GM21515 (cell line): Measurements from ENCODE around the gene RAB17.
A peak's percentile ranks its signal among the peaks of the same experiment; 100 is the strongest.

Experiments
- ATAC-seq: cut with Tn5 transposase; IDR thresholded peaks from one replicate; pipeline ENCODE4 v1.9.1; 2021; ENCODE audit not compliant: unreplicated experiment

RAB17 gene

DNA sequence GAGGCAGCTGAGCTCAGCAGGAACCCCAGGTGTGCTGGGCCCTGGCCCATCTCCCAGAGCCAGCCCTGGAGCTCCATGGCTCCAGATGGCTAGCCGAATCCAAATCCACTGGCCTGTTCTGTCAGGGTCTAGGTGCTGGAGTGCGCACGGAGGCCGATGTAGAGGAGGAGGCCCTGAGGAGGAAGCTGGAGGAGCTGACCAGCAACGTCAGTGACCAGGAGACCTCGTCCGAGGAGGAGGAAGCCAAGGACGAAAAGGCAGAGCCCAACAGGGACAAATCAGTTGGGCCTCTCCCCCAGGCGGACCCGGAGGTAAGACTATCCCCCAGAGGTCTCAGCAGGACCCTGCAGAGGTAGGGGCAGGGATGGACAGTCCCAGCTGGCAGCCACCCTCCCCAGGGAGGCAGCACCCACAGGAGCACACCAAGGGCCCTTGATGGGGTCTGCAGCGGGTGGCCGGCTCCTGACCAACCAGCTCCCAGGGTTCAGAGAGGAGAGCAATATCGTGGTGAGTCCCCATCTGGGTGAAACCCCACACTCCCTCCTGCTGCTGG lies 50.2 kb downstream of the RAB17 start:
- ATAC-seq: no peak

DNA sequence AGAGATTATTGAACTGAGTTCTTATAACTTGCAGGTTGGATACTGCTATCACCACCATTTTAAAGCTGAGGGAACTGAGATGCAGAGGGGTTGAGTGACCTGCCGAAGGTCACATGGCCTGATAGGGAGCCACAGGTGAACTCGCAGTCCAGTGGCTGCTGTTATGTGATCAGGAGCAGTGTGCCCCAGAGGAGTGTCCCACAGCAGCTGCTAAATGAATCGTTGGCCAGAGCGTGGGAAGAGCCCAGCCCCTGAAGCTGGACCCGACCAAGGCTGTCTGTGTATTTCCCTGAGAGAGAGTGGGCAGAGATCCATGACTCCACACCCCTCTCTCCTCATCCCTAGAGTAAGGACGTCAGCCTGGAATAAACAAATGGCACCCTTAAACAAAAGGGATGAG lies 50.9 kb downstream of the RAB17 start:
- no peak for ATAC-seq

DNA sequence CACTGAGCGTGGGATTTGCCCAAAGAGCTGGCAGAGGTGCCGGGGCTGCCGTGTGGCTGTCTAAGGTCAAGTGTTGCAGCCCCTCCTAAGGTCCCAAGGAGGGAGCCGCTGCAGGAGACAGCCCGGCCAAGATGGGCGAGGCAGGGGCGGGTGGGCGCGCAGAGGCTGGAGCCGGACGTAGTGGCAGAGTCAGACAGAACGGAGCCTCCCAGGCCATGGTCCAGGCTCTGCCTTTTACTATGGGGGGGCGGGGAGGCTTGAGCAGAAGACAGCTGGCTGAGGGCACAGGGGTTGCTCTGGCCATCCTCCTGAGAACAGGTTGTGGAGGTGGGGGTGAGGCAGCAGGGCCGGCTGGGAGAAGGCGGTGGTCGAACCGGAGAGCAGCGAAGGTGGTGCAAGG lies 51.6 kb downstream of the RAB17 start:
- no peak for ATAC-seq

DNA sequence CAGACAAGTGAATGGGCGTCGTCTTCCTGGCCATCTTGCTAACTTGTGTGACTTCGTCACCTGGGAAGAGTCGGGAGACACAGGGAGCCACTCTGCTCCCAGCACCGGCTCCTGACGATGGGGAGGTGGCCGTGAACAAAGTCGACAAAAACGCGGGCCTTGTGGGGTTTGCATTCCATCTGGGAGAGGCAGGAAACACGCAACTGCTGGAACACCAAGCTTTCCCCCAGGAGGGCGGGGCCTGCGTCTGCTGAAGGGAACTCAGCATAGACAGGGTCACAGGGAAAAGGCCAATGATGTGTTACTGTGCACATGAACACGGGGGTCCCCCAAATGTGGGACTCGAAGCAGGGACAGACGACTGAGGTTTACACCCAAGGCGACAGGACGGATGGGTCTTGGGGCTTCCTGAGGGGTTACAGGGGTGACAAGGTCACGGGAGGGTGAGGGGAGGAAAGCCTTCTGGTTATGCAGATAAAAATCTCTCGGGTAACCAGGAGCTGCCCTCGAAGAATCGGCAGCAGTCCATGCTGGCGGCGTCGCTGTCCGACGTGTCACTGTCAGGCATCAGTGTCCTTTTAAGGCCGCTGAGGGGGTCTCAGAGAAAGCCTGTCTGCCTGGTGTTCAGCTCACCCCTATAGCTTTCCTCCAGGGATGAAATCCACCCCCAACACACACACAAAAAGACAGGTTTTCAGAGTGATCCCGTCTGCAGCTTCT lies 52.4 kb downstream of the RAB17 start:
- no peak for ATAC-seq

DNA sequence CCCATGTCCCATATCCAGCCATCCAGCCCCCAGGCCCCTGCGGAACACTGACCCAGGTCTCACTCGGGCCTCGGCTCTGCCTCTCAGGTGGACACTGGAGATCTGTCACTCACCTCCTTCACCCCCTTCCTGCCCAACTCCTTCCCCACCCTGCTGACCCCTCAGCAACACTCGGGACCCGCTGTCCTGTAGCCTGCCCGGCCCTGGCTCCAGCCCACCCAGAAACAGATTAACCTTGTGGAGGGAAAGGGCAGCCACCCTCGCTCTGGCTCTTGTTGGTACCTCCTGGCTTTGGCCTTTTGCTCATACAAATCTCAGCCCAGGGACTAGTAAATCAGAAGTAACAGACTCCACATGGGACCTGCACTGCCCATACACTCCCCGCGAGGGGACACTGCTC lies 53.9 kb downstream of the RAB17 start:
- no peak for ATAC-seq

DNA sequence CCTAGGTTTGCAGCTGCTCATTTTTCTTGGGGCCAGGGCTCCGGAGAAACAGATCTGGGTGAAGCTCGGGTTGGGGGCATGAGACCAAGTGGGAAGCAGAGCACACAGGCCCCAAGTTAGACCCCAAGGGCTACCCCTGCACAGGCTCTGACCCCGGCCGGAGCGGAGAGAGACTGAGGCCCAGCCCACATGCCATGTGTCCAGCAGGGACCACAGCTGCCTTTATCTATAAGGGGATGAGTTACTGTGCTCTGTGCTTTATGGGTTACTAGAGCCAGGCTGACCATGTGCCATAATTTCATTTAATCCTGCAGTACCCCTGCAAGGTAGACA lies 54.5 kb downstream of the RAB17 start:
- ATAC-seq: no peak

DNA sequence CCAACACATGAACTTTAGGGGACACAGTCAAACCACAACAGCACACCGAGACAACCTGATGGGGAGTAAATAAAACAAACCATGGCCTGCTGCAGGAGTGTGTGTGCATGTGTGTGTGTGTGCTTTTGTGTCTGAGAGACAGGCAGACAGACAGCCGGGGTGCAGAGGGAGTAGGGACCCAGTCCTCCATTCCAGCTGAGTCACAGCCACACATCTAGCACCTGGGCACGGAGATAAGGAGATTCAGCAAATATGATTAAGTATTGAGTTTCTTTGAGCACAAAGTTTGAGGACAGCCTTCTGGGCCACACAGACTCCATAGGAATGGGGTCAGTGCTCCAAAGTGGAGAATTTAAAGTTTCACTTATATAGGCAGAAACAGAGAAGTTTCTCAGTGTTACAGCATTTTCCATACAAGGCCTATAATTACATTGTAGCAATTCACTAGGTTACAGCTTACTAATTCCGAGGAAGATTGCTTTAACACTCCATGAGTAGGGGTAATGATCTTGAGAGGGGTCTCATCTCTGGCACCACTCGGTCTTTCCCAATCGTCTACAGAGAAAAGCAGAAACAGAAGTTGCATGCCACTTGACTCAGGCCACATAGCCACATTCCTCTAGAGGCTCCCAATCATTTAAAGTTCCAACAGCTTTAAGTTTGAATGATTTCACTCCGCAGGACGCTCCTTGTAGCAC lies 55.0 kb downstream of the RAB17 start:
- no peak for ATAC-seq

DNA sequence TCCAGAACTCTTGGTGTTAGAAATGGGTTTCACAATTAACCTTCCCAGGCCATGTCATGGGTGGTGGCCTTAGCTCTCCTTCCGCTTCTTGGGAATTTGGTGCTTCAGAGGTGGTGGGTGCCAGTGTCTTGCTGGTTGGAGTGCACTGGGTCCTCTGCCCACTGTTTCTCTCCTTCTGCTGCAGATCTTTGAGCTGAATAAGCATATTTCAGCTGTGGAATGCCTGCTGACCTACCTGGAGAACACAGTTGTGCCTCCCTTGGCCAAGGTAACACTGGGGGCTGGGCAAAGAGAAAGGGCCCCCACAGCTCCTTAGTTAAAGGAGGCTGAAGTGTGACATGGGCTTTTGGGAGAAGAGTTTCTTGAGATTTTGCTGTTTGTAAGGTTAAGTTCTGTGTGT lies 56.2 kb downstream of the RAB17 start:
- no peak for ATAC-seq

DNA sequence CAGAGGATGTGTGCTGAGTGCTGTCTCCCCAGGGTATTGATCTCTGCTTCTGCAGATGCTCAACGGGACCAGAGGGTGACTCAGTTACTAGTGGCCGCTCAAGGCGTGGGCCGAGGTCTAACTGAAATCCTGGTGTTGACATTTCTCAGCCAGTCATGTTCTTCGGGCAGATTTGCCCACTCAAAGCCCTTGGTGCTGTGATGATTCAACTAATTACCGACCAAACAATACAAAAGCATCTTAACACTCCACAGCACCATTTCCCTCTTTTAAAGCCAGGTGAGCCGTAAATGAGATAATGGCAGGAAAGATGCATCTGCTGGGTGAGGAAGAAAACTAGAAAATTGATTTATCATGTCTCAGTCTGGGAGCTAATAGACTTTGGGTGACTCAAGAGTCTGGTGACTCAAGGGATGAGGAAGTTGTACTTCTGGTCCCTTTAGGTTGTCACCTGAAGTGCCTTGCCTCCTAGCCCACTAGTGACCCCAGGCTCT lies 56.8 kb downstream of the RAB17 start:
- no peak for ATAC-seq

DNA sequence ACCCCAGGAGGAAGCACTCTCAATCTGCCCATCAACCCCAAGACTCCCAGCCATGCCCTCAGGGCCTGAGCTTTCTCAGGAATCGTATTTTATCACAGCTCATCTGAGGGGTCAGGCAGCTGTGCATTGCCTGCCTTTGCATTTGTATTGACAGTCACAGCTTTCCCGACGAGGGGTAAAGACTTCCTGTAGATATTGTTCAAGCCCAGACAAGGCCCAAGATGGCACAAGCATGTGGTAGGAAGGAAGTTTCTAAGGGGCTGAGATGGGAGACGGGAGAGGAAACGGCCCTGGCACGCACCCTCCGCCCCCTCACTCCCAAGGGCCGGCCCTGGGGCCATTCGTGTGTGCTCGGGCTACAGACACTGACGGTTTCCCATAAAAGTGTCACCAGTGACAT lies 58.4 kb downstream of the RAB17 start:
- ATAC-seq: no peak

DNA sequence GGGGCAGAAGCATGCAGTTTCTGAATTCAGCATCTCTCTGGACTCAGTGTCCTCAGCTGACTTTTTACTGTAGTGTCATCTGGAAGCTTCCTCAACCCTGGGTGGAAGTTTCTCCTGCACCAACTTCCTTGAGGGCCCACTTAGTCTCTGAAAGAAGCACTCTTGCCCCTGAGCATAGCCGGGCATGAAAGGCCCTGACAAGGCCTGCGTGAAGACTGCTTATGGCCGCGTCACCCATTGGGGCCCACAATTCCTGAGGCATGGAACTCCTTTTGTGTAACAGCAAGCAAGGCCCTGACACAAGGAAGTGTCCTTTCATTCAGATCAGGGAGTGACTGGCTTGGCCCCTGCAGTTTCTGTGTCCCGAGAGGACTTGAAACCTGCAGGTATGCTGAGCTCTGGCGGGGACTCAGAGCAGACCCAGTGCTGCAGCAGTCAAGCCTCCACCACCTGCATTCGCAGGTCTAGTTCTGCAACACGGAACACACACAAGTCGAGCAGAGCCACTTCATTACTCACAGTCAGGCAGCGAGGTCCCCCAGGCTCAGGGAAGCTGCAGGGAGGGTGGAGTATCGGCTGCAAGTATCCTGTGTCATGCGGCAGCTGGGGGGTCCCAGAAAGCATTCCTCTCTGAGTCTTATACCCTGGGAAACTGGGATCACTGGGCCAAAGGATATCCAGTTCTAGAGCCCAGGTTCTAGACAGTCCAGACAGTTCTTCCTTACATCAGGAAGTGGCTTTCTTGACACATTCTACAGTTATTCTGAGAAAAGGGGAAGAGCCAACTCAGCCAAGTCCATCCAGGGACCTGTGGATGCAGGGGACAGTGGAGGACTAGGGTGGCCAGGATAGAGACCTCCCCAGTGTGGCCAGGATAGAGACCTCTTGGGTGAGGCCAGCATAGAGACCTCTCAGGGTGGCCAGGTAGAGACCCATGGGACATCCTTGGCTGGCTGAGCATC lies 59.8 kb downstream of the RAB17 start:
- ATAC-seq: peak; percentile 67

DNA sequence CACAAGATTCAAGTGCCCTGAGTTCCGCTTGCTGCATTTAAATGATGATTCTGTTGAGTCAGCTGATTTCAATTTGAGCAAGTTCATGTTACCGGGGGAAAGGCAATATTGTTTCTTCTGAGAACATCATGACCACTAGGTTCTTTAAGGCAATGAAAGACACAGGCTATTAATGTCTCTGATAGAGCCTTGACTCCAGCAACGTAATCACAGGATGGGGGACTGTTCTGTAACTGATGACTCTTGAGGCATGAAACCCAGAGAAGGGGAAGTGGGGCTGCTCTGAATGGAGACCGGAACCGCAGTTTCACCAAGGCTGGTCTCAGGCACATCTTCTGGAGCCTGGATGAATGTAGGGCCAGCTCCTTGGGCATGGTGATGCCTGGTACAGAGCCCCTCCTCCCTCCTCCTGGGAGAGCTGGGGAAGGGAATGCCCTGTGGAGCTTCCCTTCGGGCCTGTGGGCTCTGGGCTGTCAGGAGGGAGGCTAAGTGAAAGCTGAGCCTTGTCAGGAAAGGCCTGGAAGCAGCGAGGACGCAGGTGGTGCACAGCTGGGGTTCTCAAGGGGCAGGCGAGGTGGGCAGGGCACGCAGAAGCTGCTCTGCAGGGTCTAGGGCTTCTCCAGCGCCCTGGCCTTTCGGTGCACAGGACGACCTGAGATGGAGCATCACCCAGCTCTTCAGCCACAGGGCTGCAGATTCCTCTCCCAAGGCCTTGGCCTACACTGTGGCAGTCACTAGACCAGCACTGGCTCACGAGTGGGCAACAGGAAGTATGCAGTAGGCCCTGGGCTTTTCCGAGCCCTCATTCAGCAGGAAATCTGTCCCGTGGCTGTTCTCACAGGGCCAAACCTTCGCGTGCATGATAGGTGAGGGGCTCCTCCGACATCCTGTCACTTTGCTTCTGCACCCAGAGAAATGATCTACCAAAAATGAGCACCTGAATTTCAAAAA lies 60.8 kb downstream of the RAB17 start:
- peak; percentile 86 for ATAC-seq

DNA sequence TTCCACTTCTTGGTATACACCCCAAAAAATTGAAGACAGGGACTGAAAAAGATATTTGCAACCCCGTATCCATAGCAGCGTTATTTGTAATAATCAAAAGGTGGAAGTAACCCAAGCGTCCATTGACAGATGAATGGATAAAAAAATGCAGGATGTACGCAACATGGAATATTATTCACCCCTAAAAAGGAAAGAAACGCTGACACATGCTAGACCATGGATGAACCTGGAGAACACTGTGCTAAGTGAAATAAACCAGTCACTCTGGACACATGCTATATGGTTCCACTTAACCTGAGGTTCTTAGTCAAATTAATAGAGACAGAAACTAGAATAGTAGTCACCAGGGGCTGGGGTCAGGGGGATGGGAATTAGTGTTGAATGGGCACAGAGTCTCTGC lies 62.8 kb downstream of the RAB17 start:
- no peak for ATAC-seq

DNA sequence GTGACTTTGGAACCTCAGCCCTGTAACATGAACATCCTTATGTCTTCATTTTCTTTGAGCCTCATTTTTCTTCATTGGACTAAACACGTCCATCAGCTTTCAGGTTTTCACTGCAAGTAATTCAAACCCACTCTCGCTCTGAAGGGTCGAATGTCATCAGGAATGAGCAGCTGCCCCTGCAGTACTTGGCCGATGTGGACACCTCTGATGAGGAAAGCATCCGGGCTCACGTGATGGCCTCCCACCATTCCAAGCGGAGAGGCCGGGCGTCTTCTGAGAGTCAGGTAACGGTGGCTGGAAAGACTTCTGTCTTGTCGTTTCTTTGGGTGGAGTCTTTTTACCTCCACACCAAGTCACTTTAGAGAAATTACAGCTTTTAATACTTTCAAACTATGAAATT lies 63.3 kb downstream of the RAB17 start:
- ATAC-seq: no peak

DNA sequence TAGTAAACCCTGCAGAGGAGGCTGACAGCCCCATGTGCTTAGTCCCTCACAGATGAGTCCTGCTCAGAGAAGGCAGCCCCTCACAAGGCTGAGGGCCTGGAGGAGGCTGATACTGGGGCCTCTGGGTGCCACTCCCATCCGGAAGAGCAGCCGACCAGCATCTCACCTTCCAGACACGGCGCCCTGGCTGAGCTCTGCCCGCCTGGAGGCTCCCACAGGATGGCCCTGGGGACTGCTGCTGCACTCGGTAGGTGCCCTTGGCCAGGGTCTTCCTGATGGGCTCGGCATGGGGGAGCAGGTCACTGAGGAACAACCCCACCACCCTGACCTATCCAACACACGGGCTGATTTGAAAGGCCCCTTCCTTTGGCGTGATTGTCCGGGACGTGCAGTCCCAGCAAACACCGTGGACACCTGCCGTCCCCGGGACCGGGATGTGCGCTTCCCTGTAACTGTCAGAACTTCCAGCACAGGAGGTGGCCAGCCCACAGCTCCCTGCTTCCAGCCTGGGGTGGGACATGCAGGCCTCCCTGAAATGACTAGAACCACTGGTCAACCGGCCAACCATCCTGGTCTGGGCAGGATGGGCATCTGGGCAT lies 64.9 kb downstream of the RAB17 start:
- no peak for ATAC-seq

DNA sequence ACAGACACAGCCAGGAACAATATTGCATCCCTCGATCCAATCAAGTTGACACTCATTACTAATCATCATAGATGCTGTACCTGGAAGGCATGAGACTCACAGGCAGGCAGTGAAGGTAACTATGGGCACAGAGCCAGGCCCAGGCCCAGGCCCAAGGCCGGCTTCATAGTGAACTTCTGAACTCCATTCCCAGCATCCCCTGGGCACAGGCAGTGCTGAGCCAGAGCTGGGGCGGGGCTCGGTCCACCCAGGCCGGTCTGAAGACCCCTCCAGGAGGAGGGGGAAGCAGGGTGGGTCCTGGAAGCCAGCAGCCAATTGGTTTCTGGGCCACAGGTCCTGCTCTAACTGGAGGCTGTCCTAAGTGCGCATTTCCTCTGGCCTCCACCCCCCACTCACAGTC lies 65.9 kb downstream of the RAB17 start:
- no peak for ATAC-seq
